Stimulated activated memory B cell treated with anti-CD40 and anti-IgM and Interleukin-4, amounts not matched to agents 10 μg/mL and 1 μg/mL and 100 μg/mL, for 72 hours (primary cell): ENCODE measurements around the gene KCNT1.

Experiments used
- ATAC-seq: fragments of 150-1000 bp; cut with Tn5 transposase; 2 replicates; pipeline ENCODE4 v1.10.0; 2021
- H3K27ac Mint-ChIP-seq: one replicate; pipeline ENCODE4 v1.8.0; 2022; ENCODE audit warnings: mild to moderate bottlenecking, mixed read lengths
- H3K27me3 Mint-ChIP-seq: one replicate; pipeline ENCODE4 v1.8.0; 2022; ENCODE audit warnings: mixed read lengths
- H3K36me3 Mint-ChIP-seq: one replicate; pipeline ENCODE4 v1.8.0; 2022; ENCODE audit warnings: mixed read lengths
- H3K4me1 Mint-ChIP-seq: one replicate; pipeline ENCODE4 v1.8.0; 2022; ENCODE audit warnings: mixed read lengths
- H3K4me3 Mint-ChIP-seq: one replicate; pipeline ENCODE4 v1.8.0; 2022; ENCODE audit warnings: mild to moderate bottlenecking, moderate library complexity, mixed read lengths
- H3K9me3 Mint-ChIP-seq: one replicate; pipeline ENCODE4 v1.8.0; 2022; ENCODE audit warnings: mixed read lengths

KCNT1 gene

GRCh38 chr9:135739271-135740220 lies 37.6 kb downstream of the KCNT1 start:
- no peak overlapping the region for H3K27ac Mint-ChIP-seq
- ATAC-seq = no peak

GRCh38 chr9:135741276-135742219 lies 39.6 kb downstream of the KCNT1 start:
- no peak overlapping the region for H3K27ac Mint-ChIP-seq
- H3K4me1 Mint-ChIP-seq = no peaks in the 10 kb centered on the region
- ATAC-seq = no peak
- H3K36me3 Mint-ChIP-seq = no peaks in the 10 kb centered on the region
- no peaks in the 10 kb centered on the region for H3K9me3 Mint-ChIP-seq
- H3K27me3 Mint-ChIP-seq = peaks cover 59% of the 10 kb centered on the region
- H3K4me3 Mint-ChIP-seq = no peak overlapping the region

More at GRCh38 chr9:135739271-135740220, 37.6 kb downstream of the KCNT1 start:
- Mint-ChIP-seq H3K9me3 (no peaks in the 10 kb centered on the region), H3K4me3 (no peak overlapping the region), H3K4me1 (no peaks in the 10 kb centered on the region), H3K27me3 (peaks cover 54% of the 10 kb centered on the region), H3K36me3 (no peaks in the 10 kb centered on the region)

GRCh38 chr9:135743021-135743420 lies 41.0 kb downstream of the KCNT1 start:
- Mint-ChIP-seq H3K27me3 (peaks cover 54% of the 10 kb centered on the region), H3K27ac (no peak overlapping the region)

GRCh38 chr9:135743546-135744332 lies 41.8 kb downstream of the KCNT1 start:
- H3K9me3 Mint-ChIP-seq = no peaks in the 10 kb centered on the region
- H3K27me3 Mint-ChIP-seq = peaks cover 48% of the 10 kb centered on the region
- no peaks in the 10 kb centered on the region for H3K4me1 Mint-ChIP-seq
- ATAC-seq = no peak
- H3K27ac Mint-ChIP-seq = no peak overlapping the region
- H3K36me3 Mint-ChIP-seq = no peaks in the 10 kb centered on the region
- no peak overlapping the region for H3K4me3 Mint-ChIP-seq

More at GRCh38 chr9:135743021-135743420, 41.0 kb downstream of the KCNT1 start:
- no peak for ATAC-seq
- no peaks in the 10 kb centered on the region for H3K4me1 Mint-ChIP-seq
- H3K36me3 Mint-ChIP-seq = no peaks in the 10 kb centered on the region
- H3K9me3 Mint-ChIP-seq = no peaks in the 10 kb centered on the region
- H3K4me3 Mint-ChIP-seq = no peak overlapping the region

GRCh38 chr9:135744333-135745070 lies 42.5 kb downstream of the KCNT1 start:
- ATAC-seq = no peak
- H3K27ac Mint-ChIP-seq = no peak overlapping the region
- peaks cover 41% of the 10 kb centered on the region for H3K27me3 Mint-ChIP-seq
- H3K36me3 Mint-ChIP-seq = no peaks in the 10 kb centered on the region
- no peak overlapping the region for H3K4me3 Mint-ChIP-seq
- H3K4me1 Mint-ChIP-seq = no peaks in the 10 kb centered on the region
- no peaks in the 10 kb centered on the region for H3K9me3 Mint-ChIP-seq

GRCh38 chr9:135745189-135745588 lies 43.2 kb downstream of the KCNT1 start:
- Mint-ChIP-seq H3K9me3 (no peaks in the 10 kb centered on the region), H3K36me3 (no peaks in the 10 kb centered on the region), H3K27me3 (peaks cover 41% of the 10 kb centered on the region), H3K27ac (no peak overlapping the region), H3K4me1 (no peaks in the 10 kb centered on the region), H3K4me3 (no peak overlapping the region)
- ATAC-seq = no peak

GRCh38 chr9:135745686-135746324 lies 43.8 kb downstream of the KCNT1 start:
- no peak overlapping the region for H3K4me3 Mint-ChIP-seq
- peaks cover 36% of the 10 kb centered on the region for H3K27me3 Mint-ChIP-seq
- no peak overlapping the region for H3K27ac Mint-ChIP-seq
- H3K9me3 Mint-ChIP-seq = no peaks in the 10 kb centered on the region
- no peak for ATAC-seq
- H3K36me3 Mint-ChIP-seq = no peaks in the 10 kb centered on the region
- H3K4me1 Mint-ChIP-seq = no peaks in the 10 kb centered on the region

- H3K36me3 Mint-ChIP-seq = no peaks in the 10 kb centered on the region
- no peak overlapping the region for H3K4me3 Mint-ChIP-seq
- ATAC-seq = no peak
- H3K27ac Mint-ChIP-seq = no peak overlapping the region
- no peaks in the 10 kb centered on the region for H3K9me3 Mint-ChIP-seq
- no peaks in the 10 kb centered on the region for H3K4me1 Mint-ChIP-seq
- H3K27me3 Mint-ChIP-seq = peaks cover 30% of the 10 kb centered on the region
Measured at GRCh38 chr9:135746565-135746964, 44.6 kb downstream of the KCNT1 start.

GRCh38 chr9:135747311-135747710 lies 45.3 kb downstream of the KCNT1 start:
- H3K27ac Mint-ChIP-seq = no peak overlapping the region
- no peaks in the 10 kb centered on the region for H3K4me1 Mint-ChIP-seq
- no peak for ATAC-seq
- H3K4me3 Mint-ChIP-seq = no peak overlapping the region
- peaks cover under 1% of the 10 kb centered on the region for H3K9me3 Mint-ChIP-seq
- H3K27me3 Mint-ChIP-seq = peaks cover 35% of the 10 kb centered on the region
- no peaks in the 10 kb centered on the region for H3K36me3 Mint-ChIP-seq

GRCh38 chr9:135748676-135749075 lies 46.7 kb downstream of the KCNT1 start:
- Mint-ChIP-seq H3K4me1 (no peaks in the 10 kb centered on the region), H3K9me3 (peaks cover 7% of the 10 kb centered on the region), H3K36me3 (no peaks in the 10 kb centered on the region), H3K4me3 (no peak overlapping the region), H3K27me3 (peaks cover 38% of the 10 kb centered on the region), H3K27ac (no peak overlapping the region)
- no peak for ATAC-seq

GRCh38 chr9:135749171-135750045 lies 47.4 kb downstream of the KCNT1 start:
- no peaks in the 10 kb centered on the region for H3K4me1 Mint-ChIP-seq
- H3K27ac Mint-ChIP-seq = no peak overlapping the region
- H3K4me3 Mint-ChIP-seq = no peak overlapping the region
- no peak for ATAC-seq
- H3K36me3 Mint-ChIP-seq = no peaks in the 10 kb centered on the region
- H3K9me3 Mint-ChIP-seq = peaks cover 7% of the 10 kb centered on the region
- H3K27me3 Mint-ChIP-seq = peaks cover 38% of the 10 kb centered on the region

- H3K36me3 Mint-ChIP-seq = no peaks in the 10 kb centered on the region
- no peak for ATAC-seq
Measured at GRCh38 chr9:135750786-135751185, 48.8 kb downstream of the KCNT1 start.

GRCh38 chr9:135751501-135751900 lies 49.5 kb downstream of the KCNT1 start:
- H3K4me3 Mint-ChIP-seq = no peak overlapping the region
- H3K27ac Mint-ChIP-seq = no peak overlapping the region
- H3K9me3 Mint-ChIP-seq = peaks cover 7% of the 10 kb centered on the region
- H3K4me1 Mint-ChIP-seq = no peaks in the 10 kb centered on the region
- H3K27me3 Mint-ChIP-seq = peaks cover 33% of the 10 kb centered on the region
- no peaks in the 10 kb centered on the region for H3K36me3 Mint-ChIP-seq
- no peak for ATAC-seq

More at GRCh38 chr9:135750786-135751185, 48.8 kb downstream of the KCNT1 start:
- H3K27me3 Mint-ChIP-seq = peaks cover 38% of the 10 kb centered on the region
- H3K27ac Mint-ChIP-seq = no peak overlapping the region
- H3K4me3 Mint-ChIP-seq = no peak overlapping the region
- no peaks in the 10 kb centered on the region for H3K4me1 Mint-ChIP-seq
- peaks cover 7% of the 10 kb centered on the region for H3K9me3 Mint-ChIP-seq
